Central memory CD4-positive, alpha-beta T cell (primary cell): ENCODE measurements around the gene ZNF284.
"Not testable (repeated sequence)": the region's sequence is repeated elsewhere in the genome, so short reads cannot be mapped to it uniquely, and the experiment has no call there.

Experiments used
- DNase-seq: peaks from one replicate; pipeline ENCODE4 v3.0.0; 2022

Gene ZNF284

DNA sequence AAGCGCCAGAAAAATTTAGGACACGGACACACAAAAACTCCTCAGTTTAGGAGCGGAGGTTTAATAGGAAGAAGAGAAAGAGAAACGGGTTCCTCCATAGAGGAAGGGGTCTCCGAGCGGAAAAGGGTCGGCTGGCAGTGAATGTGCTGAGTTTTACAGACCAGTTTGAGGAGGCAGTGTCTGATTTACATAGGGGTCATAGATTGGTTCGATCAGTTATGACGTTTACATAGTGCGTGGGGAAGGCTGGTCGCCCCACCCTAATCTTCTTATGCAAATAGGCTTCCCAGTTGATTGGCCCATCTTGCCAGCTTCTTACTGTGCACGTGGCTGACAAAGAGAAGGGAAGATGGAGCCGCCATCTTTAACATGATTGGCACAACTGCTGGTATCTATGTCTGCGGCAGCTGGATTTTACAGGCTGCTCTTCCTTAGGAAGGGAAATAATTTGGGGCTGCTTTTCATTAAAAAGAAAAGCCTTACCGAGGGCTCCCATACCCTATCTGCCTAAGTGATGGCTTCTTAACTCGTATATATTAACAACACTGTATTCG, 40.0 kb downstream of the ZNF284 start:
- no peak for DNase-seq

- DNase-seq: no peak
Measured at GRCh38 chr19:44112802-44113137, 40.8 kb downstream of the ZNF284 start.

DNA sequence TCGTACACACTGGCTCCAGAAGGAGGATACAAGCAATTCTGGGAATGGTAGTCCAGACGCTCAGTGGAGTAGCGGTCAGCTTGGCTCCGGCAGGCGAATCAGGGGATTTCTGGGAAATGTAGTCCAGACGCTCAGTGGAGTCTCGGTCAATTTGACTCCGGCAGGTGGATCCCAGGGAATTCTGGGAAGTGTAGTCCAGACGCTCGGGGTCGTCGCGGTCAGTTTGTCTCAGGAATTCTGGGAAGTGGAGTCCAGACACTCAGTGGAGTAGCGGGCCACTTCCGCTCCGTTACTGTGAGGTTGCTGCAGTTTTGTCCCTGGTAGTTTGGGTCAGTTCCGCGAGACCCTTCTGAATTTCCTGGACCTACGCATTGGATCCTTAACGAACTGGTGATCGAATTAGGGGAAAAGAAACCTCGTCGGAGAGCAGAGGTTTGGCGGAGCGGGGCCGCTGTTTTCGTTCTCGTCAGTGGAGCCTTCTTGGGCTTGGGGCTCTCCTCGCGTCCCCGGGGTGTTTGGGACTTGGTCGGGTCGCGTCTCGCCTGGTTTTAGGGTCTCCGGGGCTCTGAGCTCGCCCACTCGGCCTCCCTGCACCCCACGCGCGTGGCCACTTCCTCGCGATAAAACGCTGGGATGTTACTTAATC, 41.3 kb downstream of the ZNF284 start, which contains the start of gene ZNF225:
Gene ZNF225 (plus strand): TSS at position 262 of the 646 bp plus-strand sequence. CDS start 2,429 bp downstream, outside the sequence.
- peak; percentile 80 for DNase-seq

DNA sequence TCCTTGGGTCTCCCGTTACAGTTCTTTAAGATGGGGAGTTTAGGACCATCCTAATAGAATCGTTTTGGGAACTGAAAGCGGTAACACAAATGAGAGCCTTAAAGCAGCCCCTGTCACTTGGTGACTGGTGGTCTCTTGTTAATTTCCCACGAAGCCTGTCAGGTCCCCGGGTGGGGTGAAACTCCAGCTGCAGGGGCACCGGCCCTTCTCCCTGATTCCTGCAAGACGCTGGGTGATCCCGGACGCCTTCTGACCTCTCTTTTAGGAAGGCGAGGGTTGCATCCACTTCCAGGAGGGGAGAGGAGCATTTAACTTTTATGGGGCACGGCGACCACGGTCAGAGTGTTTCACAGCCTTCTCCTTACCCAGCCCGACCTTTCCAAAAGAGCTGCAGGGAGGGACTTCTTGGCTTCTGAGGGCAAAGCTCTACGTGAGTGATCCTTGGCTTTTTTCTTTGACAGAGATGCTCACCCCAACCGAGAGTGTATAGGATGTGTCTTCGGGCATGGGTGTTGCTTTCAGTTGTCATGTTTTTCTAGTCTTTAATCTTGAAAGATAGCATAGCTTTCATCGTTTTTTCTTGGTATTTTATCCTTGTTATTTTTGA, 41.9 kb downstream of the ZNF284 start:
- no peak for DNase-seq

- DNase-seq: not testable (repeated sequence)
Measured at GRCh38 chr19:44121162-44121561, 49.2 kb downstream of the ZNF284 start.

- DNase-seq: no peak
Measured at GRCh38 chr19:44131955-44132354, 60.0 kb downstream of the ZNF284 start.
